ENCODE measurements around the gene STAMBPL1.
"Not testable (repeated sequence)": the region's sequence is repeated elsewhere in the genome, so short reads cannot be mapped to it uniquely, and the experiment has no call there.

STAMBPL1 gene

GRCh38 chr10:88879534-88880281 is at the start of gene STAMBPL1:
STAMBPL1 (plus strand) TSS chr10:88880245; CDS start chr10:88901709, 21,464 bp downstream.
- H3K36me3 Mint-ChIP-seq, result peaks cover 2% of the 10 kb centered on the region
- ATAC-seq (ENCODE audit: low read depth) (peak; percentile 57), DNase-seq (ENCODE audit: low spot score in 2 of 2) (no peak)
- H3K4me1 Mint-ChIP-seq, result peaks cover 32% of the 10 kb centered on the region
- H3K27ac Mint-ChIP-seq, result peak within 1 kb of the TSS; percentile 98
- no peaks in the 10 kb centered on the region for H3K27me3 Mint-ChIP-seq
- H3K9me3 Mint-ChIP-seq, result no peaks in the 10 kb centered on the region
- H3K4me3 Mint-ChIP-seq, result peak within 1 kb of the TSS; percentile 98

- Mint-ChIP-seq H3K9me3 (no peaks in the 10 kb centered on the region), H3K27ac (no peak overlapping the region), H3K36me3 (no peaks in the 10 kb centered on the region), H3K4me1 (peaks cover 19% of the 10 kb centered on the region), H3K4me3 (no peak overlapping the region), H3K27me3 (peaks cover 5% of the 10 kb centered on the region)
- ATAC-seq (ENCODE audit: low read depth) (no peak), DNase-seq (ENCODE audit: low spot score in 2 of 2) (no peak)
Observed at GRCh38 chr10:88830643-88831268, 49.3 kb upstream of the STAMBPL1 start.

GRCh38 chr10:88831709-88832108 is 48.3 kb upstream of the STAMBPL1 start:
- ATAC-seq (ENCODE audit: low read depth) (peak; percentile 53), DNase-seq (ENCODE audit: low spot score in 2 of 2) (no peak)
- Mint-ChIP-seq H3K27ac (no peak overlapping the region), H3K27me3 (peaks cover 5% of the 10 kb centered on the region), H3K4me3 (no peak overlapping the region), H3K9me3 (no peaks in the 10 kb centered on the region), H3K4me1 (peaks cover 13% of the 10 kb centered on the region), H3K36me3 (no peaks in the 10 kb centered on the region)

GRCh38 chr10:88832376-88832775 is 47.7 kb upstream of the STAMBPL1 start:
- no peak for ATAC-seq (ENCODE audit: low read depth)
- DNase-seq (ENCODE audit: low spot score in 2 of 2), result no peak
- H3K4me3 Mint-ChIP-seq, result no peak overlapping the region
- no peak overlapping the region for H3K27ac Mint-ChIP-seq
- no peaks in the 10 kb centered on the region for H3K9me3 Mint-ChIP-seq
- no peaks in the 10 kb centered on the region for H3K36me3 Mint-ChIP-seq
- peaks cover 5% of the 10 kb centered on the region for H3K27me3 Mint-ChIP-seq
- H3K4me1 Mint-ChIP-seq, result peaks cover 13% of the 10 kb centered on the region

- Mint-ChIP-seq H3K4me1 (peaks cover 13% of the 10 kb centered on the region), H3K9me3 (no peaks in the 10 kb centered on the region), H3K36me3 (no peaks in the 10 kb centered on the region), H3K27me3 (peaks cover 5% of the 10 kb centered on the region), H3K27ac (no peak overlapping the region), H3K4me3 (no peak overlapping the region)
- no peak for DNase-seq (ENCODE audit: low spot score in 2 of 2)
- ATAC-seq (ENCODE audit: low read depth), result no peak
Observed at GRCh38 chr10:88833156-88833555, 46.9 kb upstream of the STAMBPL1 start.

GRCh38 chr10:88833723-88834122 is 46.3 kb upstream of the STAMBPL1 start:
- Mint-ChIP-seq H3K27ac (peak overlapping the region; percentile 18), H3K4me3 (no peak overlapping the region), H3K9me3 (no peaks in the 10 kb centered on the region), H3K36me3 (no peaks in the 10 kb centered on the region), H3K27me3 (peaks cover 5% of the 10 kb centered on the region), H3K4me1 (peaks cover 13% of the 10 kb centered on the region)
- ATAC-seq (ENCODE audit: low read depth) (no peak), DNase-seq (ENCODE audit: low spot score in 2 of 2) (no peak)

- DNase-seq (ENCODE audit: low spot score in 2 of 2), result peak; percentile 80 to 82
- H3K36me3 Mint-ChIP-seq, result no peaks in the 10 kb centered on the region
- no peak overlapping the region for H3K4me3 Mint-ChIP-seq
- H3K9me3 Mint-ChIP-seq, result no peaks in the 10 kb centered on the region
- H3K4me1 Mint-ChIP-seq, result peaks cover 13% of the 10 kb centered on the region
- H3K27me3 Mint-ChIP-seq, result peaks cover 5% of the 10 kb centered on the region
- H3K27ac Mint-ChIP-seq, result no peak overlapping the region
- peak; percentile 97 for ATAC-seq (ENCODE audit: low read depth)
Observed at GRCh38 chr10:88835096-88835909, 44.7 kb upstream of the STAMBPL1 start.

GRCh38 chr10:88835910-88836221 is 44.2 kb upstream of the STAMBPL1 start:
- Mint-ChIP-seq H3K27ac (no peak overlapping the region), H3K4me3 (no peak overlapping the region), H3K4me1 (peaks cover 11% of the 10 kb centered on the region), H3K27me3 (peaks cover 3% of the 10 kb centered on the region), H3K9me3 (no peaks in the 10 kb centered on the region), H3K36me3 (no peaks in the 10 kb centered on the region)
- DNase-seq (ENCODE audit: low spot score in 2 of 2) (no peak), ATAC-seq (ENCODE audit: low read depth) (no peak)

GRCh38 chr10:88837632-88838031 is 42.4 kb upstream of the STAMBPL1 start:
- H3K4me1 Mint-ChIP-seq; H3K27ac Mint-ChIP-seq; ATAC-seq (ENCODE audit: low read depth); DNase-seq (ENCODE audit: low spot score in 2 of 2); H3K9me3 Mint-ChIP-seq; H3K36me3 Mint-ChIP-seq; H3K27me3 Mint-ChIP-seq; H3K4me3 Mint-ChIP-seq: not testable (repeated sequence)

GRCh38 chr10:88838766-88839350 is 41.2 kb upstream of the STAMBPL1 start:
- Mint-ChIP-seq H3K4me3 (no peak overlapping the region), H3K4me1 (peaks cover under 1% of the 10 kb centered on the region), H3K9me3 (no peaks in the 10 kb centered on the region), H3K27me3 (no peaks in the 10 kb centered on the region), H3K36me3 (no peaks in the 10 kb centered on the region), H3K27ac (no peak overlapping the region)
- ATAC-seq (ENCODE audit: low read depth) (no peak), DNase-seq (ENCODE audit: low spot score in 2 of 2) (no peak)

- Mint-ChIP-seq H3K36me3 (no peaks in the 10 kb centered on the region), H3K4me1 (no peaks in the 10 kb centered on the region), H3K4me3 (no peak overlapping the region), H3K9me3 (no peaks in the 10 kb centered on the region), H3K27ac (no peak overlapping the region), H3K27me3 (no peaks in the 10 kb centered on the region)
- no peak for DNase-seq (ENCODE audit: low spot score in 2 of 2)
- no peak for ATAC-seq (ENCODE audit: low read depth)
Observed at GRCh38 chr10:88840104-88840503, 39.9 kb upstream of the STAMBPL1 start.

- no peak for ATAC-seq (ENCODE audit: low read depth)
- H3K27ac Mint-ChIP-seq, result no peak overlapping the region
- H3K9me3 Mint-ChIP-seq, result no peaks in the 10 kb centered on the region
- no peaks in the 10 kb centered on the region for H3K36me3 Mint-ChIP-seq
- no peaks in the 10 kb centered on the region for H3K27me3 Mint-ChIP-seq
- H3K4me3 Mint-ChIP-seq, result no peak overlapping the region
- DNase-seq (ENCODE audit: low spot score in 2 of 2), result no peak
- H3K4me1 Mint-ChIP-seq, result no peaks in the 10 kb centered on the region
Observed at GRCh38 chr10:88840881-88841280, 39.2 kb upstream of the STAMBPL1 start.

GRCh38 chr10:88841316-88842111 is 38.5 kb upstream of the STAMBPL1 start:
- Mint-ChIP-seq H3K27me3 (no peaks in the 10 kb centered on the region), H3K4me1 (no peaks in the 10 kb centered on the region), H3K9me3 (no peaks in the 10 kb centered on the region), H3K4me3 (no peak overlapping the region), H3K27ac (no peak overlapping the region), H3K36me3 (no peaks in the 10 kb centered on the region)
- no peak for ATAC-seq (ENCODE audit: low read depth)
- DNase-seq (ENCODE audit: low spot score in 2 of 2), result no peak
